IMR-90 (cell line): ENCODE measurements around the gene CLNS1A.

Source experiments
- CEBPB ChIP-seq: IDR thresholded peaks from 2 replicates; pipeline ENCODE4 v1.6.1; 2012; ENCODE audit warnings: low read depth, low read length, improper control_type of control experiment
- NFE2L2 ChIP-seq: fragments of 150-350 bp; IDR thresholded peaks from 2 replicates; pipeline ENCODE4 v1.6.1; 2016; ENCODE audit warnings: low read depth, mild to moderate bottlenecking, low read length
- POLR2A ChIP-seq: IDR thresholded peaks from 2 replicates; pipeline ENCODE4 v1.6.1; 2012; ENCODE audit warnings: mild to moderate bottlenecking, low read depth, low read length
- RAD21 ChIP-seq: IDR thresholded peaks from 2 replicates; pipeline ENCODE4 v1.6.1; 2012; ENCODE audit warnings: low read length, improper control_type of control experiment
- USF2 ChIP-seq: fragments of 150-350 bp; IDR thresholded peaks from 2 replicates; pipeline ENCODE4 v1.6.1; 2017; ENCODE audit warnings: mild to moderate bottlenecking, antibody characterized with exemption, low read length, low read depth
- TF ChIP-seq, protein P1 (sequence below): conservative IDR thresholded peaks from 2 replicates; pipeline ENCODE4 v1.5.1; 2012; ENCODE audit warnings: mild to moderate bottlenecking, low read depth, low read length, improper control_type of control experiment

DNA sequence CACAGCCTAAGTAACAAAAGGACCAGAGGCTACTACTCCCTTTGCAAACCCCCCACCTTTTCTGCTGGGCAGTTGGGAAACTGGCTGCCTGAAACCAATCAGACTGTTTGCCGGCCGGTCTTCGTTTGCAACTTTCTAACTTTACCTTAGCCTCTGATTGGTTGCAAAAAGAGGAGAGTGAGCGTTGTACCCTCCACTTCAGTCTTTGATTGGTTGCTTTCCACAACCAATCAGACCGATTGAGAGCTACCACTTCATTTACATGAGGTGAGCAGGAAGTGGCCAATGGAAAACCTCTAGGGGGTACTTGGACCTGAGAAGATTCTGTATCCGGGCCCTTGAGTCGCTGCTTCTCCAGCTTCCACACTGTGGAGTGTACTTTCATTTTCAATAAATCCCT, 18.8 kb upstream of the CLNS1A start:
- TF ChIP-seq USF2 = no peak
- TF ChIP-seq, protein P1, sequence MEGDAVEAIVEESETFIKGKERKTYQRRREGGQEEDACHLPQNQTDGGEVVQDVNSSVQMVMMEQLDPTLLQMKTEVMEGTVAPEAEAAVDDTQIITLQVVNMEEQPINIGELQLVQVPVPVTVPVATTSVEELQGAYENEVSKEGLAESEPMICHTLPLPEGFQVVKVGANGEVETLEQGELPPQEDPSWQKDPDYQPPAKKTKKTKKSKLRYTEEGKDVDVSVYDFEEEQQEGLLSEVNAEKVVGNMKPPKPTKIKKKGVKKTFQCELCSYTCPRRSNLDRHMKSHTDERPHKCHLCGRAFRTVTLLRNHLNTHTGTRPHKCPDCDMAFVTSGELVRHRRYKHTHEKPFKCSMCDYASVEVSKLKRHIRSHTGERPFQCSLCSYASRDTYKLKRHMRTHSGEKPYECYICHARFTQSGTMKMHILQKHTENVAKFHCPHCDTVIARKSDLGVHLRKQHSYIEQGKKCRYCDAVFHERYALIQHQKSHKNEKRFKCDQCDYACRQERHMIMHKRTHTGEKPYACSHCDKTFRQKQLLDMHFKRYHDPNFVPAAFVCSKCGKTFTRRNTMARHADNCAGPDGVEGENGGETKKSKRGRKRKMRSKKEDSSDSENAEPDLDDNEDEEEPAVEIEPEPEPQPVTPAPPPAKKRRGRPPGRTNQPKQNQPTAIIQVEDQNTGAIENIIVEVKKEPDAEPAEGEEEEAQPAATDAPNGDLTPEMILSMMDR = no peak
- TF ChIP-seq CEBPB = no peak
- TF ChIP-seq POLR2A = no peak
- TF ChIP-seq RAD21 = no peak
- TF ChIP-seq NFE2L2 = no peak
